HG02588 (cell line): ENCODE data around the gene L3MBTL4.
A peak's percentile ranks its signal among the peaks of the same experiment; 100 is the strongest.
"Not testable (repeated sequence)": the region's sequence is repeated elsewhere in the genome, so short reads cannot be mapped to it uniquely, and the experiment has no call there.

Experiments
- ATAC-seq: cut with Tn5 transposase; IDR thresholded peaks from one replicate; pipeline ENCODE4 v1.9.1; 2021; ENCODE audit warnings: mild to moderate bottlenecking, moderate library complexity; ENCODE audit not compliant: unreplicated experiment

Gene L3MBTL4

DNA sequence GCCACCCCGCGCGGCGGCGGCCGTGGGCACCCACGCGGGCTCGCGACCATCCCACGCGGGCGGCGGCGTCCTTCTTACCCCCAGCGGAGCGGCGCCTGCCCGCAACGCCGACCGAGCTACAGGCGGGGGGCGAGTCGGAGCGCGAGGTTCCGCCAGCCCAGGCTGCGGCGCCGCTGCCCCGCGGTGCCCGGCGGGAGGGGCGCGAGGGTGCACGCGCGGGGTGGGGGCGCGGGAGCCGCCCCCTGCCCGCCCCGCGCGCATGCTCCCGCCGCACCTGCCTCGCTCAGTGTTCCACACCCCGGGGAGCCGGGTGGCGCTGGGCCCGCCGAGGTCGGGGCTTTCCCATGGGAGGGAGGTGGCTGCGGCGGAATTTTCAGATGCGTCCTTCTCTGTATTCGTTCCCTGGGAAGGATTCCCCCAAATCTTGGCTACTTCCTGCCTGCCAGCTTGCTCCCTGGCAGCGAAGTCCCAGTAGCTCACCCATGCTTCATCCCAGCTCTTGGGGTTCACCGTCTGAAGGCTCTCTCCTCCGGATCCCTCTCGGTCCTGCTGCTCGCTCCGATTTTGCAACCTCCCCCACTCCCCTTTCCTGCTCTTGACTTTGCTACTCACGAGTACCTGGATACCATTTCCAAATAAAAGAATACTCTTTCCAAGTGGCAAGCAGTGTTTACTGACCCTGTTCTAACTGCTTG is at the start of gene L3MBTL4:
TSS of gene L3MBTL4 (minus strand) at position 189 of the 695 bp plus-strand sequence. CDS start 103,286 bp downstream, outside the sequence.
- ATAC-seq = peak; percentile 63

DNA sequence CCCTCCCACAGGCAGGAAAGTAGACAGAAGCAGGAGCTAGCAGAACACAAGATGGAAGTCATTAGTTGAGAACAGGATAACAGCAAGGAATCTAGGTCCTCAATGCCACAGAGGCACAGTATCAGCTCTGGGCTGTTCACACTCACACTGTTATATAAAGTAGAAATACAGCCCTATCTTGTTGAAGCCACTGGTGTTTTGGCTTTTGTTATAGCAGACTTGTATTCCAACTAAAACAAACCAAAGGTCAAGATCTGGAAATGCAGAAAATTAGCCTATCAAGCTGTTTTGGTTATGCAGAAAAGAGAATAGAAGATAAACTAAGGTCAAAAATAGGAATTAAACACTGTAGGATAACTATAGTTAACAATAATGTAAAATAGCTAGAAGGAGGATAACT is 37.5 kb upstream of the L3MBTL4 start:
- ATAC-seq = no peak

DNA sequence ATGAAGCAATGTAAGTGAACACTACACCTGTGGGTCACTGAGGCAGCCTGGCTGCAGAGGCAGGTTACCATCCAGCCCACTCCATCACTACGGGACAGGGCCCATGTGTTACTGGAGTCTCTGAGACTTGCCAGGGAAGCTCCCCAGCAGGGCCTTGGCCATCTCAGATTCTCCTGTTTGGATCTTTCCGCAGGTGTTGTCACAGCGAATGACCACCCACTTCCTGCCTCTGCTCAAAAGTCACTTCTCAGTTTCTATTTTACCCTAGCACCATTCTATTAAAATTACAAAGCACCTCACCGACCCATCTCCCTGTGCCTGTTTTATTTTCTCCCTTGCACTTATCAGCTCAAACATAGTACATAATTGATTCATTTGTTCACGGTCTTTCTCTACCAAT is 34.5 kb upstream of the L3MBTL4 start:
- peak; percentile 80 for ATAC-seq

DNA sequence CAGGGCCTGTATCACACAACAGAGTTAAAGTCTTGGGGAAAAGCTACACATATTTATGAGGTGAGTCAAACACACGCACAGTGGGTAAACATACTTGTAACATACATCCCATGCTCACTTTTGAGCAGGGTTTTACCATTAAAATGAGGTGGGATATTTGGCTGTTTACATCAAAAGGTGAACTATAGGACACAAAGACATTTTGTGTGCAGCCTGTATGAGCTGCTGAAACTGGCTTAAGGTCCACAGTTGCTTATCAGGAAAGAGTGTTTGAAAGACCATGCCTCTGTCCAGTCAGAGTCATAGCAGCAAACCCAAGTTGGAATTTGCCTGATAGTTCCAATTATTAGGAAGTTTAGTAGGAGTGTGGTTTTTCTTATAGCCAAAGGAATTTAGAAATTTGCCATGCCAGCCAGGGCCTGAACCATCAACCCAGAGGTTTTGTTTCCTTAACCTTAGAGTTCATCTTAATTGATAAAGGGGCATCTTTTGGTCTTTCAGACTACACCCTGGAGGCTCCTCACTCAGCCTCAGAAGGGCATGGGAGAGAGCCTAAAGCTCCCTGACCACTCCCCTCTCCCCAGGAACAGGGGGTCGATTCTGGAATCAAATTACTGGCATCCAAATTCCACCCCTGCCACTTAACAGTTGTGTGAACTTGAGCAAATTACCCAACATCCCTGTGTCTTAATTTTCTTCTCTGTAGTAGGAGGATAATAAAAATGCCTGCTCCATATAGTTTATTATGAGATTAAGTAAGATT is 29.9 kb upstream of the L3MBTL4 start:
- ATAC-seq = no peak

DNA sequence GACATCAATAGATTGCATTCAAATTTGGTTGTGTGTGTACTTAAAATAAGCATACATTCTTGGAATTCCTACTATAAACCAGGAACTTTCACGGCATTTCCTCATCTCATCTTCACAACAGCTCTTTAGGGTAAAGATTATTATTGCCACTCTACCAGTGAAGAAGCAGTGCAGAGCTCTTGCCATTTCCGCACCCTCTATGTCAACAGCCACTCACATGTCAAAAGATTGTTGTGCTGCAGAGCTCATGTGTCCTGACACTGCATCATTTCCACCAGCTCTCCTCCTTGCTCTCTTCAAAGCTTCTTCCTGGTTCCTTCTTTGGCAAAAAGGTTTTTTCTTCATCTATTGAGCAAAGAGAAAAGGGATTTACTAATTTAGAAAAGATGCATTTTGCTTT is 26.5 kb upstream of the L3MBTL4 start:
- no peak for ATAC-seq

DNA sequence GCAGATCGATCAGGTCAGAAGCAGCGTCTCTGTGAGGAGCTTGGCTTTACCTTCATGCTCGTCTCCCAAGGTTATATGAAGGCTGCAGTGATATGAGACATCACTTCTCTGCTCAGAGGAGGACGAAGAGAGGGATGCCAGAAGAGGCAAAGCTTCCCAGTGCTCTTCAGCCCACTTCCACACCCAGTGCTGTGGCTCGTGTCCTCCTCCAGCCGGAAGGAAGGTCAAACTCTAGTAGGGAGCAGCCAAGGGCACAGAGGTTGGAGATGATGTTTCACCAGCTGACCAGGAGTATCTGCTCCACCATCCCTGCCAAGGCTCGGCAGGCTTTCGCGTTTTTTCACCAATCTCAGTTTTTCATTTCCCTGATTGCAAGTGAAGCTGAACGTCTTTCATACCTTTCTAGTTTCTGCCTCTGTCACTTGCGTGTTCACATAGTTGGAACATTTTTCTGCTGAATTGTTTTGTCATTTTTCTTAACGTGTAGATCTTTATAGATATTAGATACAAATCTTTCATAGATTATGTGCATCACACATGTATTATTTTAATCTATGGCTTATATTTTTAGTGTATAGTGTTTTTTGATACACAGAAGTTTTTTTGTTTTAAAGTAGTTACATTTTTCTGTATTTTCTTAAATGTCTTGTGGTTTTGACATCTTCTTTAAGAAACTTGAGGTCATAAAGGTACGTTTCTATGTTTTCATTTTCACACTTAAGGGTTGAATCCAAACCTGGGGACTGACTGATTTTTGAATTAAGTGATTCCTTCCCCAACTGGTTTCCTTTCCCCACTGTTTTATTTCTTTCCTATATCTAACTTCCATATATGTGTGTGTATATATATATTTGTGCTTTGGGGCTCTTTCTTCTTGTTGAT is 23.5 kb upstream of the L3MBTL4 start:
- no peak for ATAC-seq

DNA sequence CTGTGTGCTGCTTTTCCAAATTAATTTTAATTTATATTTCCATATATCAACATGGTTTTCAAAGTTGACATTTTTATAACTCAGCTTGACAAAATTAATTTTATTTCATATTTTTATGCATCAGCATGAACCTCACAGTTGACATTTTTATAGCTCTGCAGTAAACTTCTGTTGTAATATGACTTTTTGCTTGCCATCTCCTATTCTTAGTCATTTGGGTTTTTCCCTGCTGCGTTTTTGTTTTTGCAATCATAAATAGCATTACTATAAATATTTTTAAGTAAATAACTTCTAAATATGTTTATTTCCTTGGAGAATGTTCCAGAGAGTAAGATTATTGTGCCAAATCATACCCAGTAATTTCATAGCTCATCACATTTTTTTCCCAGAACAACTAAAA is 21.0 kb upstream of the L3MBTL4 start:
- ATAC-seq = no peak

DNA sequence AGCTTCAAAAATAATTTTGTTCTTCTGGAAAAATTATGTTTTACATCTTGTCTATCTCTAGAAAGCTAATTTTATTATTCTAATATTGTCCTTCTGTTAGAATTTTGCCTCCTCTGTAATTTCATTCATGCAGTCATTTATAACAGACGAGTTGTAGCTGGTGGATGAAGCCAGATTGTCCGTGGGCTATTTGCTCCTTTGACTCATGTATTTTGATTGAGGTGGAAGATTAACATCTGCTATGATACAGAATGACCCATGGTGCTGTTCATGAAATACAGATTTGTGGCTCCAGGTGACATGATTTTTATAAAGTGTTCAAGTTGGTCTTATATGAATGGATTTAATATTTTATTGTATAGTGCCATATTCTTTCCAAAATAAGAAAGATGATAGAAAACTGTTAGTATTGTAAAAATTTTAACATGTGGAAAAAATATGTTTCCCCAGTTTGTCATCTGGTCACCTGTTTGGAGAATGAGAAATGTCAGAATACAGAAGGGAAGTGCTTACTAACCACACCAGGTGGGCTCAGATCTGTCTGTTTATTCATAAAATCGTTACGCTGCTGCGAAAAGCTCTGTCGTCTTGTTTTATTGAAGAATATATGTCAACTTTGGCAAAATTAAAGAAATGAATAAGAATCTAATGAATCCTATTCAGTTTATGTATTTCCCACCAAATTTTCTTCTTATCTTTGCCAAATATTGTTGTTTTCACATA is 20.4 kb upstream of the L3MBTL4 start:
- no peak for ATAC-seq

DNA sequence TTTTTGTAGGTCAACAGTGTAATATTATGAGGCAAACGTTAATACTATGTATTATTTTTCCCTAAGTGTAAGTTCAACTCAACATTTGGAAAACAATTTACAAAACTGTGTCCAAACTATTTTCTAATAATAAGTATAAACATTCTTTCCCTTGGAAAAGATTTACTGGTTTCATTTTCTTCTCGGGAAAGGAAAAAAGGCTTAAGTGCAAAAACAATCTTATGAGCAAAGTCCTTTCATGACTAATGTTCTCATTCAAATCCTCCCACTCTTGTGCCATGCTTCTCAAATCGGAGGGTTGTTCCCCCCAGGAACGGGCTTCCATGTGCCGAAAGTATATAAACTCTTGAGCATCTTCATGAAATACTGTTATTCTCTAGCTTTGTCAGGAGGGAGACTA is 19.8 kb upstream of the L3MBTL4 start:
- no peak for ATAC-seq

DNA sequence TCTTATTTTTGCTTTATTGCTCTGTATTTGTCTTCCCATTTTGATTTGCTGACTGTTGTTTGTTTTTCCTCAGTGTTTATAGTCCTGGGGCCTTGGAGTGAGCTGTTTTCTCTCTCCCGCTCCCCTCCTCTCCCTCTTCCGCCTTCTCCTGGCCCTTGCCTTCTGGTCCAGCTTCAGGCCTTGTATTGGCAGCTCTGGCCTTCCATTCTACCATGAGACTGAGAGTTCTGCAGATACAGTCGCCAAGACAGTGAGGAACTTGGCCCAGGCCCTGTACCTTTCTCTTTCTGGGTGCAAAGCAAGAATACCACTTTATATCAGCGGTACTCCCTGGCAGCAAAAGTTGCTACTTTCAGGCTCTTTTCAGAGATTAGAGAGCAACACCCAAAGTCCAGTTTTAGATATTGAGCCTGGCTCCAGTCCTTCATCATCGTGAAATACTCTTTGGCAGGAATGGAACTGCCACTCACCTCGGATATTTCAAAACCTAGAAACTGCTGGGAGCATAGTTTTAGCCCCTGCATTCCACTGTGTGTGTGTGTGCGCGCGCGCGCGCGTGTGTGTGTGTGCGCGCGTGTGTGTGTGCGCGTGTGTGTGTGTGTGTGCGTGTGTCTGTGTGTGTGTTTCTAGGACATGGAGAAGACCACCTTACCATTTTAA is 17.1 kb upstream of the L3MBTL4 start:
- no peak for ATAC-seq

DNA sequence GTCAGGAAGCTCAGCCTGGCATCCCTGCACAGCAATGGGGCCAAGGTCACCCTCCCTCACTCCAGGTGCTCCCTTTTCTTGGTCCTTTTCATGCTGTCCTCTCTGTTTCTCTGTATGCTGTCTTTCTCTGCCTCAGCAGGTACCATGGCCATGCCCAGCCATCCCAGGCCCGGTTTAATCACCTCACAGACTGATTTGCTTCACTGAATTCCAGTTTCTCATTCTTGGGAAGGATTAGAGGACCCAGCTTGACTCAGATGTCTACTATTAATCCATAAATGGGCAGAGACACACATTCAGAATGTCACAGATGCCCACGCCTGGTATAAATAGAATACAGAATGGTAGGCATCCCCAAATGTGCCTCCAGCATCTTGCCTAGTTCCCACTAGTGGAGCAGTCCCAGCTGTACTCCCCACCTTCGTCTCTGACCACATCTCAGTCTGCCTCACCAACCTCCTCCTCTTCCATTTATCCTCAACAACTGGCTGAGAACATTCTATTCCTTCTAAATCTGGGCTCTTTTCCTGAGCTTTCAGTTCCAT is 14.2 kb upstream of the L3MBTL4 start:
- no peak for ATAC-seq

DNA sequence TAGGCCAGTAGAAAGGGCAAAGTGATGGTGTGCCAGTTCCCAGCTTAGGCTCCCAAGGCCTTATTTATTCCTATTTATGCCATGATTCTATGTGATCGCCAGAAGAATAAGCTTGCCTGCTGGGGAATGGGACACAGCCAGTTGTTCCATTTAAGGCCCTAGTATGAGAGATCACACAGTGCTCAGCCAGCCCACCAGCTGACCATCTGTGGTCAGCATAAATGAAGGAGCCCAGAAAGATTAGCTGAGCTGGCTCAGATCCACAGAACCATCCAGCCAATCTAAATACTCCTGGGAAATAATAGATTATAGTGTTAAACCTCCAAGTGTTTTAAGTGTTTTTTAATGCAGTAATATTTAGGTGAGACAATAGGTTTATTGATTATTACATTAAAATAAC is 12.6 kb upstream of the L3MBTL4 start:
- no peak for ATAC-seq

DNA sequence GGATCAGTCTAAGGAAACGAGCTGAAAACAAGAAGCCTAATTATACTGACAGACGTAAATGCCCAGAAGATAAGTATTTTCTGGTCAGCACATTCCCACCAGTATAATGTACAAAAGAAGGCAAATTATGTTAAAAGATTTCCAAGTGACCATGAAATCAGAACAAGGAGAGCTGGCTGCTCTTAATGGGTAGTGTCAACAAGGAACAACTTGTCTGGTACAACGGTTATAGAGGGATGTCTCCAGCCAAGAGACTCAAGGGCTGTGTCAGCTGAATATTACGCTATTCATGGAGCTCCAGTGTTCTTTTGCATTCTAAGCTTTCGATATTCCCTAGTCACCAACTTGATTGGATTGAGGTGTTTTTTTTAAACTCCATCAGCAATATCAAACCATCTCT is 8.6 kb upstream of the L3MBTL4 start:
- no peak for ATAC-seq

DNA sequence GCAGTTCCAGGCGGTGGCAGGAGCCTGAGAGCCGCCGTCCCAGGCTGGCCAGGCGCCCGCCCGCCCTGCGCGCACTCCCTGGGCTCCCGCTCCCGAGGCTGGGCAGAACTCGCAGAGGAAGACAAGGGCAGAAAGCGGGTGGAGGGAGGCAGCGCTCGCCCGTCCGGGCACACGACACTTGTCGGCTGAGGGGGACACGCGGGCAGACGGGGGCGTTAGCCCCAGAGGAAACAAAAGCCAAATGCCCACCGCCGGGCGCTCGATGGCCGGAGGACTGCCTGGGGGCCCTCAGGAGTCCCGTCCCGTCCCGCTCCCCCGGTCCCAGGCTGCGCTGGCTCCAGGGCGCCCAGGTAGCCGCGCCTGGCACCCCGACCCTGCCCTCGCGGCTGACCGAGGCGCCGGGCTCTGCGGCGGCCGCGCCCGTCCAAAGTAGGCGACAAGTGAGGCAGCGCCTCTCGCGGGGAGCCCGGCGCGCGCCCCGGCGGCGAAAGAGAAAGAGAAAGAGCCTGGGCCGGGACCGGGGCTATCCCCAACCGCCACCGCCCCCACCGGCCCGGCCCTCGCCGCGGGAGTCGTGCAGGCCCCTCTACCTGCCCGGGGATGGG is 491 bp downstream of the L3MBTL4 start:
- ATAC-seq = peak; percentile 89

DNA sequence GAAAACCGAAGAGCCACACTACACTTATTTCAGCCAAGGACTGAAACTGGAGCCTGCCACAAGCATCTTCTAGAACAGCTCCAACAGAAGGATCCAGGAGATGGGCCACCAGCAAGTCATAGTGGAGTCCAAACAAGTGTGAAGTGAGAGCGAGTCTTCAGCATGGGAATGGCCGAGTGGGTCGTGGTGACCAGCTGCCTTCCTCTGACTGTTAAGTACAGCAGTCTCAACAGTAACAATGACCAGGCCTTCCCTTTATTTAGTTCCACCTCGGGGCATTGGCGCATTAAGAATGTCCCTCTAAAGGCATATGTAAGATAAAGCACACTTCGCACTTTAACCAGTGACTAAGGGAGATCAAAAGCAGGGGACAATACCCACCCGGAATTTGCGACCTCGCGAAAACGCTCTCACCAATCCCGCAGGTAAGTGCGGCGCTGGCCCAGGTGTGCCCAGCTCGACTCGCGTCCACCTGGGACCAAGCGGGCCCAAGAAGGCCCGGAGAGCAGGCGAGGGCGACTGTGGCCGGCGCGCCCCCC is 1.1 kb downstream of the L3MBTL4 start:
- no peak for ATAC-seq

DNA sequence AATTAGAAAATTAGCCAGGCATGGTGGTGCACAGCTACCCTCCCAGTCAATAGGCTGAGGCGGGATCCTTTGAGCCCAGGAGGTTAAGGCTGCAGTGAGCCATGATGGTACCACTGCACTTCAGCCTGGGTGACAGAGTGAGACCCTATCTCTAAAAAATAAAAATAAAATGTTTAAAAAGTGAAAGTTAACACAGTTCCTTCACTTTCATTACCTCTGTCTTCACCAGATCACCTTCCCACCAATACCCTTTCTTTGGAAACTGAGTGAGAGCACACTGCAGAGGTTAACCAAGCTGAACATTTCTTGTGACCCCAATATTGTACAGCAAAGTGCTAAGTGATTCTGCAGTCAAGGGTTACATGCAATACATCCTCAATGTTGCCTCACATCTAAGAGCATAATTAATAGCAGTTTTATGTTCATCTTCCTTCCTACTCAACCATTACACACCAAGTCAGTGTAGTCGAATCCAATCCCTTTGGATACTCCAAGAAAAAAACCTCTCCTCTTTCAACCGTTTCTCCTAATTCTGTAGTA is 1.7 kb downstream of the L3MBTL4 start:
- no peak for ATAC-seq

DNA sequence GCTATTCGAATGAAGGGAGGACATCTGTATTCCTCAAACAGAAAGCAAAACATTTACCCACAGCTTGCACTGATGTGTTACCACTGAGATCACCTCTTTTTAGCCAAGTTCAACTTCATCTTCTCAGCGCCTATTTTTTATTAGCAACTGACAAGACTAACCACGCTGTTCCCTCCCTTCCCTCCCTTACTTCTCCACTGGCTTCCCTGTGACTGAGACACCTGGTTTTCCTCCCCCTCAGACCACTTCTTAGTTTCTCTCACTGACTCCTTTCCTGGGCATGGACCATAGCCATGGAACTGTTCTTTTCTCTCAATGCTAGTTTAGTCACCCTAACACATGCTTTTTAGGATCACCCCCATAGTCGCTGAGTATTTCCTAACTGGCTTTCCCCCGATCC is 3.3 kb downstream of the L3MBTL4 start:
- no peak for ATAC-seq

DNA sequence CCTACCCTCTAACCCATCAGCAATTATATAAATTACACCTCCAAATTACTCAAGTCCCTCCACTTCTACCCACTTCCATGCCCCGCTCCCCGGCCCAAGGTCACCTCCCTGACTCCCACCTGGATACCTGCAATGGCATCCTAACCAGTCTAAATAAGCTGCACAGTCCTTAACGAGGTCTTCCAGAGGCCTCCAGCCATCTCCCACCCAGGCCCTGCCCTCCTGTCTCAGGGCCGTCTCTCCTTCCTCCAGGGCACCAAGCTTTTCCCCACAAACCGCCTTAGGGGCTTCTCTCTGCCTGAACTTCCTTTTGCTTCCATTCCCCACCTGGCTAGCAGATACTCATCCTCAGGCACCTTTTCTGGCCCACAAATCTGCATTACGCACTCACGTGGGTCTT is 4.8 kb downstream of the L3MBTL4 start:
- ATAC-seq = no peak

DNA sequence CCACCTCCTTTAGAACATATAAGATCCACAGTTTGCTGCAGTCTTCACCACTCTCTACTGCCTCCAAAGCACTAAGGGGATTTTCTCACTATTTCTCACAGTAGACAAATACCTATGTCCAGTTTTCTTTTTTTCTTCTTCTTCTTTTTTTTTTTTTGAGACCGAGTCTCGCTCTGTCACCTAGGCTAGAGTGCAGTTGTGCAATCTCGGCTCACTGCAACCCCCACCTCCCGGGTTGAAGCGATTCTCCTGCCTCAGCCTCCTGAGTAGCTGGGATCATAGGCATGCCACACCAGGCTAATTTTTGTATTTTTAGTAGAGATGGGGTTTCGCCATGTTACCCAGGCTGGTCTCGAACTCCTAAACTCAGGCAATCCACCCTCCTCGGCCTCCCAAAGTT is 6.2 kb downstream of the L3MBTL4 start:
- not testable (repeated sequence) for ATAC-seq
